Heart left ventricle (tissue), 13 donors: ENCODE results near the gene SNX24.

Source experiments
- CTCF ChIP-seq, 12 donors: fragments of 200-600 bp; sonication (generic) in 4 of 12; IDR thresholded peaks; one replicate each; pipeline versions ENCODE4 v1.5.0 to v1.8.0; 2018 to 2022; ENCODE audit warnings: antibody characterized with exemption in 12 of 12, mild to moderate bottlenecking in 5 of 12
- POLR2A ChIP-seq, 2 donors: fragments of 450-650 bp; IDR thresholded peaks; one replicate each; pipeline ENCODE4 v1.6.1; 2017; ENCODE audit warnings: antibody characterized with exemption in 2 of 2, mild to moderate bottlenecking in 2 of 2, moderate library complexity in 2 of 2
- donor health status: ischemic (EF 13 %, LVEDD 7.1; RV severe dilation, severe dysfunction).
- donor health status: DM: no; HTN: yes; CAD: no.
- donor health status: DM: no; HTN: no; CAD: no.
- donor health status: ischemic (EF 25% LVEDD 6.9; RV normal size, moderate dysfunction).
- donor health status: ischemic (EF 25% LVEDD 5.7; RV mildly dilated, moderate dysfunction).
- donor health status: ischemic (EF 35%, LVEDD 5.7; RV mildly dilated, moderate dysfunction).
- donor health status: nonischemic (EF 11% LVEDD 7.7; RV severe dilation, severe dysfunction).
- donor health status: DM: yes; HTN: yes; CAD: no.
- donor health status: PGD.
- donor health status: ischemic (EF 29% LVEDD 5.4; RV normal size, mild dysfunction).
- donor health status: nonischemic (EF 23%, LVEDD 6.1; RV moderate dilation, normal function).

GRCh38 chr5:123037104-123037418 is 191.6 kb downstream of the SNX24 start:
- TF ChIP-seq CTCF (IDR thresholded peaks at IDR 0.05) (no peak), POLR2A (IDR thresholded peaks at IDR 0.05) (no peak)
